Neural cell (in vitro differentiated cells): ENCODE results near the gene SNAI1. TPM values are rescaled to one million over a fixed set of nuclear protein-coding genes. Genes with fewer than 3 reads are reported as not detected.
"Not testable (repeated sequence)": the region's sequence is repeated elsewhere in the genome, so short reads cannot be mapped to it uniquely, and the experiment has no call there.

Experiments
- H2AFZ ChIP-seq: fragments of 200-600, 300-800 bp; sonication (generic), shearing (Covaris generic); 2 replicates; pipeline ENCODE4 v1.6.0; 2014; ENCODE audit warnings: low read depth, mild to moderate bottlenecking, antibody characterized with exemption, low read length, moderate library complexity
- H3F3A ChIP-seq: fragments of 200-600 bp; shearing (Covaris generic); 2 replicates; pipeline ENCODE4 v1.6.1; 2016; ENCODE audit warnings: mild to moderate bottlenecking, moderate library complexity, mixed read lengths, antibody characterized with exemption, low read length; ENCODE audit not compliant: insufficient read depth, poor library complexity, severe bottlenecking
- H3K27ac ChIP-seq: fragments of 200-600, 300-800 bp; sonication (generic), shearing (Covaris generic); 2 replicates; pipeline ENCODE4 v1.5.1; 2014; ENCODE audit warnings: mild to moderate bottlenecking, low read length, moderate library complexity
- H3K27me3 ChIP-seq: fragments of 300-800, 200-600 bp; sonication (generic), shearing (Covaris generic); 2 replicates; pipeline ENCODE4 v1.6.0; 2014; ENCODE audit warnings: mild to moderate bottlenecking, low read depth, low read length, moderate library complexity; ENCODE audit not compliant: insufficient read depth
- H3K36me3 ChIP-seq: fragments of 300-800, 200-600 bp; sonication (generic), shearing (Covaris generic); 2 replicates; pipeline ENCODE4 v1.5.1; 2014; ENCODE audit warnings: mild to moderate bottlenecking, antibody characterized with exemption, low read length, moderate library complexity; ENCODE audit not compliant: insufficient read depth
- H3K4me2 ChIP-seq: fragments of 300-800, 200-600 bp; sonication (generic), shearing (Covaris generic); 2 replicates; pipeline ENCODE4 v1.6.0; 2014; ENCODE audit warnings: mild to moderate bottlenecking, low read length
- H3K4me3 ChIP-seq: fragments of 300-800, 200-600 bp; sonication (generic), shearing (Covaris generic); 2 replicates; pipeline ENCODE4 v1.5.1; 2014; ENCODE audit warnings: mild to moderate bottlenecking, low read length, moderate library complexity
- H3K79me2 ChIP-seq: fragments of 200-600 bp; shearing (Covaris generic); replicated peaks from 2 replicates; pipeline ENCODE4 v1.6.0; 2014; ENCODE audit warnings: mild to moderate bottlenecking, low read length, moderate library complexity; ENCODE audit not compliant: insufficient read depth
- H3K9ac ChIP-seq: fragments of 300-800, 200-600 bp; sonication (generic), shearing (Covaris generic); 2 replicates; pipeline ENCODE4 v1.6.1; 2016; ENCODE audit warnings: mild to moderate bottlenecking, low read length, mixed read lengths
- H3K9me2 ChIP-seq: fragments of 200-600 bp; shearing (Covaris generic); 2 replicates; pipeline ENCODE4 v1.6.1; 2016; ENCODE audit warnings: mild to moderate bottlenecking, low read length, mixed read lengths; ENCODE audit not compliant: insufficient read depth
- H3K9me3 ChIP-seq: fragments of 200-600, 300-800 bp; sonication (generic), shearing (Covaris generic); 2 replicates; pipeline ENCODE4 v1.6.1; 2016; ENCODE audit warnings: mild to moderate bottlenecking, mixed run types, low read length, moderate library complexity, mixed read lengths
- H4K20me1 ChIP-seq: fragments of 200-600 bp; shearing (Covaris generic); 2 replicates; pipeline ENCODE4 v1.6.1; 2016; ENCODE audit warnings: mild to moderate bottlenecking, mixed run types; ENCODE audit not compliant: insufficient read depth
- CTCF ChIP-seq: fragments of 450-650 bp; IDR thresholded peaks from 2 replicates; pipeline ENCODE4 v1.5.1; 2014; ENCODE audit warnings: antibody characterized with exemption, mild to moderate bottlenecking, moderate library complexity; ENCODE audit not compliant: poor library complexity, severe bottlenecking
- EP300 ChIP-seq: fragments of 450-650 bp; conservative IDR thresholded peaks from 2 replicates; pipeline ENCODE4 v1.6.1; 2014; ENCODE audit warnings: antibody characterized with exemption, mild to moderate bottlenecking, moderate library complexity; ENCODE audit not compliant: poor library complexity, severe bottlenecking
- EZH2 ChIP-seq: fragments of 200-600, 300-800 bp; shearing (Covaris generic), sonication (generic); IDR thresholded peaks from 2 replicates; pipeline ENCODE4 v1.6.1; 2014; ENCODE audit warnings: antibody characterized with exemption, low read length, borderline replicate concordance, mild to moderate bottlenecking; ENCODE audit not compliant: insufficient read depth, poor library complexity, severe bottlenecking
- MXI1 ChIP-seq: fragments of 450-650 bp; conservative IDR thresholded peaks from 2 replicates; pipeline ENCODE4 v1.6.1; 2014; ENCODE audit warnings: antibody characterized with exemption, mild to moderate bottlenecking; ENCODE audit not compliant: poor library complexity, severe bottlenecking
- POLR2AphosphoS5 ChIP-seq: IDR thresholded peaks from 2 replicates; pipeline ENCODE4 v1.6.1; 2012
- RAD21 ChIP-seq: fragments of 450-650 bp; conservative IDR thresholded peaks from 2 replicates; pipeline ENCODE4 v1.6.1; 2014; ENCODE audit warnings: antibody characterized with exemption, mild to moderate bottlenecking, moderate library complexity
- REST ChIP-seq: IDR thresholded peaks from 2 replicates; pipeline ENCODE4 v1.6.1; 2012; ENCODE audit warnings: borderline replicate concordance
- SMC3 ChIP-seq: fragments of 450-650 bp; conservative IDR thresholded peaks from 2 replicates; pipeline ENCODE4 v1.6.1; 2014; ENCODE audit warnings: antibody characterized with exemption, mild to moderate bottlenecking, moderate library complexity; ENCODE audit not compliant: poor library complexity
- TAF1 ChIP-seq: IDR thresholded peaks from 2 replicates; pipeline ENCODE4 v1.6.1; 2012; ENCODE audit warnings: low read depth
- polyA plus RNA-seq: library from polyadenylated mRNA; depleted of rRNA; stranded (reverse); fragments of >200 nt; gene quantifications from 2 replicates; pipeline ENCODE4 v1.2.3, GENCODE V29; 2014

The SNAI1 gene
- polyA plus RNA-seq, 1 donor from 2014 or later = 0.31 TPM

GRCh38 chr20:49993301-49993751 is 10.5 kb downstream of the SNAI1 start:
- Histone ChIP-seq H3K9me2 (no peaks in the 10 kb centered on the region), H3K36me3 (no peaks in the 10 kb centered on the region), H4K20me1 (no peaks in the 10 kb centered on the region), H3K27ac (no peak overlapping the region), H3K27me3 (no peaks in the 10 kb centered on the region), H3F3A (no peaks in the 10 kb centered on the region), H3K9me3 (no peaks in the 10 kb centered on the region), H3K4me2 (no peak overlapping the region), H3K4me3 (no peak overlapping the region), H3K79me2 (no peaks in the 10 kb centered on the region), H2AFZ (no peak overlapping the region), H3K9ac (no peak overlapping the region)
- TF ChIP-seq EZH2 = no peak
- no peak for TF ChIP-seq POLR2AphosphoS5
- TF ChIP-seq EP300 = no peak
- no peak for TF ChIP-seq REST
- TF ChIP-seq SMC3 = no peak
- no peak for TF ChIP-seq MXI1
- TF ChIP-seq TAF1 = no peak
- TF ChIP-seq RAD21 = no peak
- no peak for TF ChIP-seq CTCF

- H3F3A ChIP-seq = no peaks in the 10 kb centered on the region
- TF ChIP-seq TAF1 (no peak), SMC3 (no peak), POLR2AphosphoS5 (no peak), EP300 (no peak), CTCF (no peak), REST (no peak), MXI1 (no peak), EZH2 (no peak), RAD21 (no peak)
- H3K27ac ChIP-seq = no peak overlapping the region
These were observed 12.8 kb downstream of the SNAI1 start for GRCh38 chr20:49995586-49995985.

DNA sequence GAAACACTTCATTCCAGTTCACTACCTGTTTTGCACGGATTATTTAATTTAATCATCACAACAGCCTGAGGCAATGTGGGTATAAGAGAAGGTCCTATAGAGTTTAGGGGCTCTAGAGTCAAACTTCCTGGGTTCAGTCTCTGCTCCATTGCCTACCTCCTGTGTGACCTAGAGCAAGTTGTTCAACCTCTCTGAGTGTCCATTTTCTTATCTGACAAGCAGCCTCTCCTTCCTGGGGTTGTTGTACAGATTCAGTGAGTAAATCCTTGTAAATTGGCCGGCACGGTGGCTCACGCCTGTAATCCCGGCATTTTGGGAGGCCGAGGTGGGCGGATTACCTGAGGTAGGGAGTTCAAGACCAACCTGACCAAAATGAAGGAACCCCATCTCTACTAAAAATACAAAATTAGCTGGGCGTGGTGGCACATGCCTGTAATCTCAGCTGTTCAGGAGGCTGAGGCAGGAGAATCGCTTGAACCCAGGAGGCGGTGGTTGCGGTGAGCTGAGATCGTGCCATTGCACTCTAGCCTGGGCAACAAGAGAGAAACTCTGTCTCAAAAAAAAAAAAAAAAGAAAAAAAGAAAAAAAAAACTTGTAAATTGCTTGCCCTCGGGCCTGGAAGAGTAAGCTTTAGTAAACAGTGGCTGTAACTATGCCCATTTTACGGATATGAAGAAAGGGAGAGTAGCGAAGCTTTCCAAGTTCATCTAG is 15.9 kb downstream of the SNAI1 start:
- H3K9ac ChIP-seq, H3K4me3 ChIP-seq, H3F3A ChIP-seq, H3K27me3 ChIP-seq, H3K36me3 ChIP-seq, H4K20me1 ChIP-seq, H3K27ac ChIP-seq, H3K4me2 ChIP-seq, H3K79me2 ChIP-seq, H2AFZ ChIP-seq, H3K9me3 ChIP-seq, H3K9me2 ChIP-seq: not testable (repeated sequence)

More at GRCh38 chr20:49995586-49995985, 12.8 kb downstream of the SNAI1 start:
- no peaks in the 10 kb centered on the region for H3K27me3 ChIP-seq
- no peak overlapping the region for H3K4me3 ChIP-seq
- no peaks in the 10 kb centered on the region for H3K9me2 ChIP-seq
- no peak overlapping the region for H3K9ac ChIP-seq
- no peaks in the 10 kb centered on the region for H4K20me1 ChIP-seq
- no peaks in the 10 kb centered on the region for H3K79me2 ChIP-seq
- H3K9me3 ChIP-seq = no peaks in the 10 kb centered on the region
- no peak overlapping the region for H3K4me2 ChIP-seq
- H2AFZ ChIP-seq = no peak overlapping the region
- no peaks in the 10 kb centered on the region for H3K36me3 ChIP-seq
